GM12865 (cell line): ENCODE results near the gene KCTD6.

ENCODE experiments used
- DNase-seq: peaks from one replicate; pipeline ENCODE4 v3.0.0; 2010; ENCODE audit warnings: low read depth
- H3K4me3 ChIP-seq: 2 replicates; pipeline ENCODE4 v1.5.1; 2011; ENCODE audit warnings: mild to moderate bottlenecking, low read depth, low read length, control low read depth
- CTCF ChIP-seq: IDR thresholded peaks from 2 replicates; pipeline ENCODE4 v1.5.1; 2011; ENCODE audit warnings: low read length, control low read depth, low read depth, inconsistent platforms; ENCODE audit not compliant: insufficient read depth; ENCODE audit errors: missing control alignments

Gene KCTD6

GRCh38 chr3:58474348-58474911 lies 17.5 kb upstream of the KCTD6 start:
- TF ChIP-seq CTCF = no peak

GRCh38 chr3:58474967-58475578 lies 16.8 kb upstream of the KCTD6 start:
- no peak overlapping the region for H3K4me3 ChIP-seq
- DNase-seq = no peak
- no peak for TF ChIP-seq CTCF

More at GRCh38 chr3:58474348-58474911, 17.5 kb upstream of the KCTD6 start:
- no peak overlapping the region for H3K4me3 ChIP-seq
- DNase-seq = no peak

DNA sequence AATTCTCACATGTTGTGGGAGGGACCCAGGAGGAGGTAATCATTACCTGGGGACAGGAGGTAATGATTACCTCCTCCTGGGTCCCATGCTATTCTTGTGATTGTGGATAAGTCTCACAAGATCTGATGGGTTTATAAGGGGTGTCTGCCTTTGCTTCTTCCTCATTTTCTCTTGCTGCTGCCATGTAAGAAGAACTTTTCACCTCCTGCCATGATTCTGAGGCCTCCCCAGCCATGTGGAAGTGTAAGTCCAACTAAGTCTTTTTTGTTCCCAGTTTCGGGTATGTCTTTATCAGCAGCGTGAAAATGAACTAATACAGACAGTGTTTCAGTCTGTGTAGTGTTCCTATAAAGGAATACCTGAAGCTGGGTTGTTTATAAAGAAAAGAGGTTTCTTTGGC lies 13.1 kb upstream of the KCTD6 start:
- no peak for TF ChIP-seq CTCF
- no peak overlapping the region for H3K4me3 ChIP-seq
- no peak for DNase-seq

DNA sequence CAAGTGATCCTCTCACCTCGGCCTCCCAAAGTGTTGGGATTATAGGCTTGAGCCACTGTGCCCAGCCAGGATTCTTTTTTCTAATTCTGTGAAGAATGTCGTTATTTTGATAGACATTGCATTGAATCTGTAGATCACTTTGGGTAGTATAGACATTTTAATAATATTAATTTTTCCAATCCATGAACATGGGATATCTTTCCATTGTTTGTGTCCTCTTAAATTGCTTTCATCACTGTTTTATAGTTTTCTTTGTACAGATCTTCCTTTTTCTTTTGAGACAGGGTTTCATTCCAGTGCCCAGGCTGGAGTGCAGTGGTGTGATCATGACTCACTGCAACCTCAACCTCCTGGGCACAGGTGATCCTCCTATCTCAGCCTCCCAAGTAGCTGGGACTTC lies 11.6 kb upstream of the KCTD6 start:
- no peak for TF ChIP-seq CTCF
- no peak for DNase-seq
- H3K4me3 ChIP-seq = no peak overlapping the region

DNA sequence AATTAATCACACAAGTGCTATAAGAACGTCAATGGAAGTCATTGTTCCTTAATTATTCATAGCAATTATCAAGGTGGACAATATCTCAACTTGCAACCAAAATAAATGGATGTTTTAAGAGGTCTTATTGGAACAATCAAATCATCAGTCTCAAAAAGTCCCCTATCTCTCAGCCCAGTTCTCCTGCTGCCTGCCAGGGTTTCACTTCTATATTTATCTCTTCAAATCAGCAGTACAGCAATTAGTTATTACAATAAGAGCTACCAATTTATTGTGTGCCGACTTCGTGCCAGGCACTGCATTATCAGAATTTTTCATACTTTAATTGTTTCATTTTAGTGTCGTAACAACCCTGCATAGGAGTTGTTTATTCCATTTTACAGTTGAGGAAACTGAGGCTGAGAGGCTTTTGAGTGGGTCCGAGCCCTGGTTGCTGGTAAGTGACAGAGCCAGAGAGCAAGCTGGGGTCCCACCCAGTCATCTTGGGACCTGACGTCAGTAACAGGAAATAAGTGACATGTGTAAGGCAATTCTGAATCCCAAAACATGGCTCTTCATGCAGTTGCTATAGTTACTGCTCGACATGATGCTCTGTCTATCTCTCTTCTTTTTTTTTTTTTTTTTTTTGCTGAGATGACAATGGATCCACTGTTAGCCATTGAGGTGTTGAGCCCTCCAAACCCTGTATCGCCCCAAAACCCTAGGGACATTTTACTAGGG lies 8.8 kb upstream of the KCTD6 start:
- no peak for DNase-seq
- H3K4me3 ChIP-seq = no peak overlapping the region
- TF ChIP-seq CTCF = no peak

DNA sequence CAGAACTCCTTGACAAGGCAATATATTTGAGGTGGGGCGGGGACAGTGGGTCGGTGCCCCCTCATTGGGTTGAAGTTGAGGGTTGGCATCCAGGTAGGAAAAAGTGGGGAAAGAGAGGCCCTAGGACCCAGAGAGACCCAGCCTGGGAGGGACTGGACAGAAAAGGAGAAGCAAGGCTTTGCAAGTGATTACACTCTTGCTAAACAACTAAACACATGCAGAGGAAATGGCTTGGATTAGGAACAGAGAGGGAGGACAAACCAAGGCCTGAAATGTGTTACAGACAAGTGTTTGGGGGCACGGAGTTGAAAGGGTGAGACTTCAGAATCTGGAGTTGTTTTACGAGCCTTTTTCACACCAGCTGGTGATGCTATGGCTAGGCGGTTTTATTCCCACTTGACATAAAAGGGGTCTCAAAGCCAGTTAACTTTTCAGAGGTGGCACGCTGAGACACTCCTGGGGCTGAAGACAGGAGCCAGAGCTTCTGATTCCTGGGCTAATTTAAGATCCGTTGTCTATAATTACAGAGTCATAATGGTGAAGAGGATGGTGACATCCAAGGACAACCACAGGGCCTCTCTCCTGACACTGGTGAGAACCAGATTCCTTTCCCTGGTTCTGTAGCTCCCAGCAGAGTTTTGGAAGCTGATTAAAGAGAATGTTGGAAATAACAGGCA lies 7.7 kb upstream of the KCTD6 start:
- H3K4me3 ChIP-seq = no peak overlapping the region
- no peak for TF ChIP-seq CTCF
- DNase-seq = no peak
